Suprapubic skin (tissue), 4 donors: ENCODE results near the gene ADCY3. TPM values are rescaled to one million over a fixed set of nuclear protein-coding genes. Genes with fewer than 3 reads are reported as not detected.

Experiments
- DNase-seq, 2 donors: peaks; one replicate each; pipeline ENCODE4 v3.0.0-alpha.2; 2019; ENCODE audit warnings: low spot score in 2 of 2
- H3K27ac ChIP-seq: fragments of 200-600 bp; sonication (generic); one replicate; pipeline ENCODE4 v1.5.1; 2019
- H3K27me3 ChIP-seq: fragments of 200-600 bp; sonication (generic); one replicate; pipeline ENCODE4 v1.5.1; 2019
- H3K36me3 ChIP-seq: fragments of 200-600 bp; sonication (generic); one replicate; pipeline ENCODE4 v1.5.1; 2019
- H3K4me1 ChIP-seq: fragments of 200-600 bp; sonication (generic); one replicate; pipeline ENCODE4 v1.5.1; 2019
- H3K4me3 ChIP-seq: fragments of 200-600 bp; sonication (generic); one replicate; pipeline ENCODE4 v1.5.1; 2019; ENCODE audit warnings: mild to moderate bottlenecking
- H3K9me3 ChIP-seq: fragments of 200-600 bp; sonication (generic); one replicate; pipeline ENCODE4 v1.5.1; 2019
- CTCF ChIP-seq, 2 donors: fragments of 200-600 bp in 1 of 2; fragments of 450-650 bp in 1 of 2; sonication (generic) in 1 of 2; IDR thresholded peaks; one replicate each; pipeline ENCODE4 v1.5.1; 2016 to 2019; ENCODE audit warnings: antibody characterized with exemption in 2 of 2, mild to moderate bottlenecking in 1 of 2, moderate library complexity in 1 of 2
- EP300 ChIP-seq: sonication (generic); formaldehyde crosslinking; IDR thresholded peaks from one replicate; pipeline ENCODE4 v1.6.1; 2017; ENCODE audit warnings: antibody characterized with exemption
- POLR2A ChIP-seq, 2 donors: fragments of 450-650 bp; IDR thresholded peaks; one replicate each; pipeline ENCODE4 v1.6.1; 2017; ENCODE audit warnings: antibody characterized with exemption in 2 of 2, mild to moderate bottlenecking in 2 of 2, moderate library complexity in 2 of 2
- POLR2AphosphoS5 ChIP-seq, 3 donors: sonication (generic); formaldehyde crosslinking; IDR thresholded peaks; one replicate each; pipeline ENCODE4 v1.6.1; 2017; ENCODE audit warnings: antibody characterized with exemption in 3 of 3
- WGBS: methylation state at CpG from one replicate; pipeline ENCODE4 v1.1.5; 2018; 5-methylcytosine and 5-hydroxymethylcytosine counted together
- total RNA-seq, 4 donors: library from RNA; depleted of rRNA; stranded (reverse); fragments of >200 nt; gene quantifications; one replicate each; pipeline ENCODE4 v1.1.0, GENCODE V29; 2016

ADCY3 gene
- total RNA-seq, 4 donors from 2014 or later, result 45.2 to 108 (median 66.9) TPM

- TF ChIP-seq POLR2AphosphoS5 (IDR thresholded peaks at IDR 0.05) (no peak), POLR2A (IDR thresholded peaks at IDR 0.05) (no peak), CTCF (IDR thresholded peaks at IDR 0.05) (no peak)
- WGBS, result 83% methylated on average over 1 of the region's 1 CpG
- Histone ChIP-seq H3K27ac (no peak overlapping the region), H3K4me3 (no peak overlapping the region), H3K27me3 (no peaks in the 10 kb centered on the region), H3K9me3 (no peaks in the 10 kb centered on the region), H3K36me3 (no peaks in the 10 kb centered on the region), H3K4me1 (peaks cover 43% of the 10 kb centered on the region)
- peak in 1 of 2 donors; percentile 37 for DNase-seq
These were observed 2.5 kb upstream of the ADCY3 start for GRCh38 chr2:24922556-24922955.

GRCh38 chr2:24920809-24921441 is 888 bp upstream of the ADCY3 start:
- Histone ChIP-seq H3K36me3 (no peaks in the 10 kb centered on the region), H3K27me3 (no peaks in the 10 kb centered on the region), H3K9me3 (no peaks in the 10 kb centered on the region), H3K27ac (peak overlapping the region; percentile 70), H3K4me3 (peak overlapping the region; percentile 70), H3K4me1 (peaks cover 37% of the 10 kb centered on the region)
- TF ChIP-seq POLR2A (IDR thresholded peaks at IDR 0.05) (no peak), CTCF (IDR thresholded peaks at IDR 0.05) (no peak), EP300 (no peak), POLR2AphosphoS5 (IDR thresholded peaks at IDR 0.05) (no peak)
- 30% methylated on average over 12 of the region's 13 CpGs for WGBS
- no peak for DNase-seq

GRCh38 chr2:24919506-24920097 is 435 bp downstream of the ADCY3 start:
- H3K27me3 ChIP-seq, result no peaks in the 10 kb centered on the region
- H3K36me3 ChIP-seq, result no peaks in the 10 kb centered on the region
- WGBS, result 1% methylated on average over 44 of the region's 76 CpGs
- peak overlapping the region; percentile 70 for H3K4me3 ChIP-seq
- TF ChIP-seq POLR2AphosphoS5 (IDR thresholded peaks at IDR 0.05), result no peak
- TF ChIP-seq POLR2A (IDR thresholded peaks at IDR 0.05), result no peak
- no peak for TF ChIP-seq EP300
- no peak for TF ChIP-seq CTCF (IDR thresholded peaks at IDR 0.05)
- DNase-seq, result no peak
- peaks cover 48% of the 10 kb centered on the region for H3K4me1 ChIP-seq
- H3K9me3 ChIP-seq, result no peaks in the 10 kb centered on the region
- H3K27ac ChIP-seq, result peak overlapping the region; percentile 70

GRCh38 chr2:24919037-24919505 is 966 bp downstream of the ADCY3 start:
- Histone ChIP-seq H3K9me3 (no peaks in the 10 kb centered on the region), H3K4me3 (peak overlapping the region; percentile 70), H3K36me3 (no peaks in the 10 kb centered on the region), H3K27me3 (no peaks in the 10 kb centered on the region), H3K4me1 (peaks cover 48% of the 10 kb centered on the region), H3K27ac (peak overlapping the region; percentile 70)
- WGBS, result 20% methylated on average over 13 of the region's 13 CpGs
- DNase-seq, result no peak
- no peak for TF ChIP-seq EP300
- no peak for TF ChIP-seq POLR2AphosphoS5 (IDR thresholded peaks at IDR 0.05)
- TF ChIP-seq POLR2A (IDR thresholded peaks at IDR 0.05), result no peak
- TF ChIP-seq CTCF (IDR thresholded peaks at IDR 0.05), result no peak

- Histone ChIP-seq H3K9me3 (no peaks in the 10 kb centered on the region), H3K27me3 (no peaks in the 10 kb centered on the region), H3K36me3 (no peaks in the 10 kb centered on the region), H3K4me3 (peak overlapping the region; percentile 70), H3K27ac (peak overlapping the region; percentile 70), H3K4me1 (peaks cover 48% of the 10 kb centered on the region)
- whole genome bisulfite sequencing, result 82% methylated on average over 42 of the region's 42 CpGs
- no peak for TF ChIP-seq POLR2AphosphoS5 (IDR thresholded peaks at IDR 0.05)
- no peak for TF ChIP-seq POLR2A (IDR thresholded peaks at IDR 0.05)
- no peak for DNase-seq
These were observed 1.6 kb downstream of the ADCY3 start for GRCh38 chr2:24918326-24919036.
